DOHH2 (cell line): Measurements from ENCODE around the gene RNF8.

Experiments
- CTCF ChIP-seq: fragments of 200-600 bp; sonication (generic); IDR thresholded peaks from one replicate; pipeline ENCODE4 v1.5.1; 2014; ENCODE audit warnings: antibody characterized with exemption, mild to moderate bottlenecking, low read depth, low read length; ENCODE audit not compliant: poor library complexity, severe bottlenecking
- EZH2phosphoT487 ChIP-seq: fragments of 200-600 bp; sonication (generic); IDR thresholded peaks from 2 replicates; pipeline ENCODE4 v1.6.1; 2017; ENCODE audit warnings: borderline replicate concordance, mild to moderate bottlenecking, antibody characterized with exemption, low read length, moderate library complexity, mixed read lengths

DNA sequence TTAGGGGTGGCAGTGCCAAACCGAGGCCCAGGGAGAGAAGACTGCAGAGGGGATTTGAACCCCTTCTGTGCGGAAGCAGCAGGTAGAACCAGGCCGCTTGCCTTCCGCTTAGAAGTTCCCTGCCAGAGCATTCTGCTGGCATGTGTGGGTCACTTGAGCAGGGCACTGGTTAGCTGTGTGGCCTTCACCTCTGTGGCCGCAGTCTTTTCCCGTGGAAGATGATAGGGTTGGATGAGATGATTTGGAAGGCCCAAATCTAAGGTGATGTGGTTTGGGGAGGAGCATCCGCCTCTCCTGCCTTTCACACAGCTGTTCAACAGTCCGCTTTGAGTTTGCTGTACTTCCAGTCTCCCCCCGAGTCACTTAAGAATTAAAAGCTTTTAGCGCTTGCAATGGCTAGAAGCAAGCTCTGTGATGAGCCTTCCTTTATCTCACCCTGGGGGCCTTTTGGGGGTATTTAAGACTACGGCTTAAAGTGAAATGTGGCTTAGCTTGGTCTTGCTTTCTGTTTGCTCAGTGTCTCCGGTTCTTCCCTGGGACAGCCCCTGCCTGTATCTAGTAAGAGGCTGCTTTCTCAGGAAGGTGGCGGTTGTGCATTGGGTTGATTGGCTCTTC, 80.0 kb downstream of the RNF8 start:
- no peak for TF ChIP-seq CTCF
- no peak for TF ChIP-seq EZH2phosphoT487
